HEK293T (cell line): ENCODE results near the gene EDARADD.

Experiments
- ARNT ChIP-seq: fragments of 450-650 bp; IDR thresholded peaks from 2 replicates; pipeline ENCODE4 v1.6.1; 2017; ENCODE audit warnings: mild to moderate bottlenecking
- BHLHE40 ChIP-seq: fragments of 450-650 bp; IDR thresholded peaks from 2 replicates; pipeline ENCODE4 v1.6.1; 2016; ENCODE audit warnings: mild to moderate bottlenecking, moderate library complexity, borderline replicate concordance
- FOXA1 ChIP-seq: fragments of 450-650 bp; IDR thresholded peaks from 2 replicates; pipeline ENCODE4 v1.6.1; 2016; ENCODE audit warnings: mild to moderate bottlenecking
- LEF1 ChIP-seq: fragments of 450-650 bp; IDR thresholded peaks from 2 replicates; pipeline ENCODE4 v1.6.1; 2017; ENCODE audit warnings: mild to moderate bottlenecking, borderline replicate concordance
- SP1 ChIP-seq: fragments of 450-650 bp; IDR thresholded peaks from 2 replicates; pipeline ENCODE4 v1.6.1; 2017
- SUZ12 ChIP-seq: fragments of 450-650 bp; IDR thresholded peaks from 2 replicates; pipeline ENCODE4 v1.6.1; 2016; ENCODE audit warnings: mild to moderate bottlenecking
- TARDBP ChIP-seq: fragments of 450-650 bp; IDR thresholded peaks from 2 replicates; pipeline ENCODE4 v1.6.1; 2016

- TF ChIP-seq FOXA1: no peak
- TF ChIP-seq ARNT: no peak
- no peak for TF ChIP-seq SUZ12
- TF ChIP-seq LEF1: no peak
- no peak for TF ChIP-seq SP1
- no peak for TF ChIP-seq BHLHE40
- TF ChIP-seq TARDBP: no peak
These were observed 30.8 kb upstream of the EDARADD start for GRCh38 chr1:236363237-236363636.
